B cell (primary cell): ENCODE measurements around the gene THADA. TPM values are rescaled to one million over a fixed set of nuclear protein-coding genes. Genes with fewer than 3 reads are reported as not detected.

Experiments
- ATAC-seq: fragments of 200-7000 bp; cut with Tn5 transposase; one replicate; pipeline ENCODE4 v1.10.0; 2021; ENCODE audit warnings: low read depth, mild to moderate bottlenecking, moderate number of reproducible peaks, moderate library complexity
- CTCF ChIA-PET: fragments of 350-600 bp; sonication (Branson Sonifier 250); formaldehyde crosslinking; loops from one replicate; lab custom pipeline; 2021; ENCODE audit warnings: antibody characterized with exemption, inconsistent platforms; lab: Charles Lee
- POLR2A ChIA-PET: fragments of 350-600 bp; sonication (Branson Sonifier 250); formaldehyde crosslinking; loops from one replicate; lab custom pipeline; 2021; ENCODE audit warnings: antibody characterized with exemption; lab: Charles Lee
- DNase-seq: peaks from one replicate; pipeline ENCODE4 v3.0.0; 2013
- H2AFZ ChIP-seq: 2 replicates; pipeline ENCODE4 v1.6.1; 2012; ENCODE audit warnings: mild to moderate bottlenecking, low read depth, low read length; ENCODE audit not compliant: insufficient read depth, poor library complexity, severe bottlenecking
- H3K27ac ChIP-seq, 2 donors: 1 replicate in 1 of 2; 2 replicates in 1 of 2; pipeline ENCODE4 v1.5.1; 2012 to 2013; ENCODE audit warnings: low read length in 2 of 2, mild to moderate bottlenecking in 2 of 2, moderate library complexity in 1 of 2
- H3K27me3 ChIP-seq, 4 experiments: fragments of 200-600 bp in 1 of 4; sonication (generic) in 1 of 4; replicated peaks in 1 of 4; 1 replicate in 2 of 4; 2 replicates in 2 of 4; pipeline versions ENCODE4 v1.6.1 to v1.7.0; 2013 to 2016; ENCODE audit warnings: low read length in 3 of 4, mild to moderate bottlenecking in 2 of 4, mixed read lengths in 1 of 4, moderate library complexity in 1 of 4; ENCODE audit not compliant: insufficient read depth in 4 of 4, control insufficient read depth in 3 of 4; ENCODE audit errors: control extremely low read depth in 1 of 4
- H3K36me3 ChIP-seq, 2 experiments: replicated peaks in 1 of 2; 1 replicate in 1 of 2; 2 replicates in 1 of 2; pipeline versions ENCODE4 v1.6.1 to v1.7.1; 2013; ENCODE audit warnings: low read length in 1 of 2; ENCODE audit not compliant: insufficient read depth in 2 of 2, control insufficient read depth in 1 of 2; ENCODE audit errors: control extremely low read depth in 1 of 2, extremely low read depth in 1 of 2
- H3K4me1 ChIP-seq, 2 donors: fragments of 200-600 bp in 1 of 2; sonication (generic) in 1 of 2; 1 replicate in 1 of 2; 2 replicates in 1 of 2; pipeline versions ENCODE4 v1.5.1 to v1.6.1; 2013 to 2017; ENCODE audit warnings: low read length in 2 of 2; ENCODE audit not compliant: control insufficient read depth in 2 of 2, insufficient read depth in 2 of 2
- H3K4me2 ChIP-seq: replicated peaks from 2 replicates; pipeline ENCODE3; 2012; ENCODE audit warnings: mild to moderate bottlenecking, low read depth, low read length; ENCODE audit not compliant: poor library complexity, severe bottlenecking
- H3K4me3 ChIP-seq, 5 experiments: fragments of 200-600 bp in 1 of 5; sonication (generic) in 1 of 5; 1 replicate in 3 of 5; 2 replicates in 2 of 5; pipeline versions ENCODE4 v1.5.1 to v1.7.0; 2011 to 2016; ENCODE audit warnings: low read length in 4 of 5, mild to moderate bottlenecking in 4 of 5, low read depth in 2 of 5, control low read depth in 1 of 5, moderate library complexity in 1 of 5; ENCODE audit not compliant: insufficient read depth in 1 of 5; ENCODE audit errors: control extremely low read depth in 1 of 5, extremely low read depth in 1 of 5
- H3K79me2 ChIP-seq: fragments of 200-600 bp; sonication (generic); one replicate; pipeline ENCODE4 v1.6.0; 2016; ENCODE audit warnings: low read length; ENCODE audit not compliant: control insufficient read depth, insufficient read depth
- H3K9ac ChIP-seq: fragments of 200-600 bp; sonication (generic); 2 replicates; pipeline ENCODE4 v1.6.1; 2017; ENCODE audit warnings: mild to moderate bottlenecking, low read length, moderate library complexity
- H3K9me3 ChIP-seq, 3 donors: one replicate each; pipeline versions ENCODE4 v1.6.1 to v1.7.1; 2013; ENCODE audit warnings: low read length in 2 of 3; ENCODE audit not compliant: control insufficient read depth in 2 of 3, insufficient read depth in 1 of 3; ENCODE audit errors: control extremely low read depth in 1 of 3
- H4K20me1 ChIP-seq: 2 replicates; pipeline ENCODE4 v1.6.0; 2012; ENCODE audit warnings: mild to moderate bottlenecking, low read length; ENCODE audit not compliant: insufficient read depth, control insufficient read depth, poor library complexity, severe bottlenecking
- H3K27ac Mint-ChIP-seq: one replicate; pipeline ENCODE4 v1.8.0; 2021; ENCODE audit warnings: mixed read lengths
- H3K27me3 Mint-ChIP-seq: one replicate; pipeline ENCODE4 v1.8.0; 2021; ENCODE audit warnings: mixed read lengths
- H3K4me1 Mint-ChIP-seq: one replicate; pipeline ENCODE4 v1.8.0; 2021; ENCODE audit warnings: mixed read lengths
- H3K4me3 Mint-ChIP-seq: one replicate; pipeline ENCODE4 v1.8.0; 2021; ENCODE audit warnings: mixed read lengths
- H3K9me3 Mint-ChIP-seq: one replicate; pipeline ENCODE4 v1.8.0; 2022; ENCODE audit warnings: mixed read lengths; ENCODE audit not compliant: insufficient read depth
- EZH2 ChIP-seq: IDR thresholded peaks from 2 replicates; pipeline ENCODE4 v1.6.1; 2012; ENCODE audit warnings: borderline replicate concordance, low read depth, mild to moderate bottlenecking, moderate library complexity, low read length; ENCODE audit not compliant: insufficient read depth, poor library complexity, severe bottlenecking
- WGBS: methylation state at CpG from one replicate; pipeline ENCODE4 v1.1.5; 2013; ENCODE audit warnings: missing lambda C conversion rate; ENCODE audit not compliant: insufficient coverage; 5-methylcytosine and 5-hydroxymethylcytosine counted together
- intact Hi-C: fragments of 100-400 bp; cut with micrococcal nuclease; formaldehyde crosslinking; loops from one replicate; pipeline ENCODE4 v1.10.0; 2022
- polyA plus RNA-seq: library from polyadenylated mRNA; depleted of rRNA; stranded (reverse); fragments of >200 nt; gene quantifications from 2 replicates; pipeline ENCODE4 v1.2.3, GENCODE V29; 2012
- total RNA-seq, 2 donors: library from RNA; stranded (reverse); fragments of 120-200 nt in 1 of 2; gene quantifications; 1 replicate in 1 of 2; 2 replicates in 1 of 2; pipeline versions ENCODE4 v1.2.3 to v1.2.4, GENCODE V29; 2013 to 2022
- TF ChIP-seq, protein P1 (sequence below): fragments of 200-600 bp; IDR thresholded peaks from one replicate; pipeline ENCODE4 v1.8.0; 2022; ENCODE audit warnings: antibody characterized with exemption, mild to moderate bottlenecking

THADA gene
- total and polyA plus RNA-seq, 2 donors (not counting 1 experiment from before 2014, with no cell fraction given): 17.6 to 48.5 TPM

DNA sequence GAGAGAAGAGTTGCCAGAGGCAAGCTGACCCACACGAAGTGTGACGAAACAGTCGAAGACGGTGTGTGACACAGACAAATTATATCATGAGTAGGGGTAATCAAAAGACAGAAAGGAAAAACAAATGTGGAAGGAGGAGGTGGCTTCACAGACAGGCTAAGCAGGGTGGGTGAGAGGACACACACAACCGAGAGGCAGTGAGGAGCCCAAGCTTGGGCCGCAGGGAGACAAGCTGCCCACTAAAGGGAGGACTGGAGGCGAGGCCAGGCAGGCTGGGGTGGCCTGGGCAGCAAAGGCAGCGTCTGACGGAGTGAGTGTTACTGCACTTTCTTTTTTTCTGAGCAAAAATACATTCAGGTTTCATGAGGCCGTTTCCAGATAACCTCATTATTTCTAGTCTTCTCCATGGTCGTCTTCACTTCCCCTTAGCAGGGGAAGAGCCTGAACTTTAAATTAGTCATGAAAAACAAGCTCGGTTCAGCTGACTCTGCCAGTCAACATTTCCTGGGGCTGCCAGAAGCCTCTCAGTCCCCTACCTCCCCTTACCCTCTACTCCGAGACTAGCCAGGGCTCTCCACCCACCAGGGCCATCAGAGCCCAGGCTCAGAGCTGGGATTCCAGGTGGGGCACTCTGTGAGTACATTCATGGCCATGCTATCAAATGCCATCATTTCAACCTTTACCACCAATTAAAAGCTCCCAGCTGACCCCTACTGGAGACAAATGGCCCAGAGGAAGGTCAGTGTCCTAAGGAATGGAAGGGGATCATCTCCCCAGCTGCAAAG lies 355.7 kb downstream of the THADA start:
- intact Hi-C loops: no loop called here
- ATAC-seq (peak; percentile 87), DNase-seq (peak; percentile 59)
- Histone ChIP-seq H3K9me3 (no peaks in the 10 kb centered on the region), H3K9ac (peak overlapping the region; percentile 34), H4K20me1 (no peaks in the 10 kb centered on the region), H3K4me3 (peak overlapping the region in 1 of 5 experiments; percentile 17), H3K36me3 (peaks cover 6 to 7% of the 10 kb centered on the region in 2 experiments), H3K4me1 (peaks cover 26 to 37% of the 10 kb centered on the region in 2 donors), H3K79me2 (no peaks in the 10 kb centered on the region), H2AFZ (peak overlapping the region; percentile 64), H3K4me2 (peak overlapping the region; percentile 64), H3K27me3 (no peaks in the 10 kb centered on the region), H3K27ac (peak overlapping the region; percentile 63 to 89)
- no peak for TF ChIP-seq EZH2
- TF ChIP-seq, protein P1, sequence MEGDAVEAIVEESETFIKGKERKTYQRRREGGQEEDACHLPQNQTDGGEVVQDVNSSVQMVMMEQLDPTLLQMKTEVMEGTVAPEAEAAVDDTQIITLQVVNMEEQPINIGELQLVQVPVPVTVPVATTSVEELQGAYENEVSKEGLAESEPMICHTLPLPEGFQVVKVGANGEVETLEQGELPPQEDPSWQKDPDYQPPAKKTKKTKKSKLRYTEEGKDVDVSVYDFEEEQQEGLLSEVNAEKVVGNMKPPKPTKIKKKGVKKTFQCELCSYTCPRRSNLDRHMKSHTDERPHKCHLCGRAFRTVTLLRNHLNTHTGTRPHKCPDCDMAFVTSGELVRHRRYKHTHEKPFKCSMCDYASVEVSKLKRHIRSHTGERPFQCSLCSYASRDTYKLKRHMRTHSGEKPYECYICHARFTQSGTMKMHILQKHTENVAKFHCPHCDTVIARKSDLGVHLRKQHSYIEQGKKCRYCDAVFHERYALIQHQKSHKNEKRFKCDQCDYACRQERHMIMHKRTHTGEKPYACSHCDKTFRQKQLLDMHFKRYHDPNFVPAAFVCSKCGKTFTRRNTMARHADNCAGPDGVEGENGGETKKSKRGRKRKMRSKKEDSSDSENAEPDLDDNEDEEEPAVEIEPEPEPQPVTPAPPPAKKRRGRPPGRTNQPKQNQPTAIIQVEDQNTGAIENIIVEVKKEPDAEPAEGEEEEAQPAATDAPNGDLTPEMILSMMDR: no peak
- H3K27ac Mint-ChIP-seq: peak overlapping the region; percentile 97
- H3K4me1 Mint-ChIP-seq: peaks cover 48% of the 10 kb centered on the region
- POLR2A ChIA-PET: interaction anchor here (1.0 to 1.6 kb wide), 4 partner anchors 11 to 106 kb away, joined by 4 to 9 read pairs (median 5); no protein-coding TSS in a partner anchor
- no peaks in the 10 kb centered on the region for H3K27me3 Mint-ChIP-seq
- CTCF ChIA-PET: interaction anchor here (0.7 to 5.0 kb wide), 12 partner anchors 11 to 408 kb away, joined by 3 to 51 read pairs (median 6); no protein-coding TSS in a partner anchor
- H3K4me3 Mint-ChIP-seq: peak overlapping the region; percentile 67
- H3K9me3 Mint-ChIP-seq: peaks cover 2% of the 10 kb centered on the region
- 60% methylated on average over 10 of the region's 13 CpGs for WGBS

DNA sequence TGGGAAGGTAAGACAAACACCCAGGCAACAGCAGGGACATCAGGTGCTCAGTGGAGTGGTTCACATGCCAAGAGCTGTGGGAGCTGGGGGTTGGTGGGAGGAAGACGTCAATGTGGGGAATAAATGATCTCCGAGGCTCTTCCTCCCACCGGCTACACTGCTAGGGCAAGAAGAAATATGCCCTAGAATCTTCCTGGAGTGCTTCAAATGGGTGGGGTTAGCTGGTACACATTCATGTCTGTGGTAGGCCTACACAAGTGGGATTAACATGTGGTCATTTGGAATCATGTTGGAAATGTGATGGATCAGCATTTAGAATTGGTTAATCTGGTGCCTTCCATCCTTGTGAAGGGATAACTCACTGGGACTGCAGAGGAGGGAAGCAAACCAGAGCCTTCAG lies 357.0 kb downstream of the THADA start:
- ChIA-PET POLR2A (interaction anchor here (1.2 kb wide), 1 partner anchor 9 kb away, joined by 4 read pairs; no protein-coding TSS in a partner anchor), CTCF (interaction anchor here (0.7 to 5.0 kb wide), 6 partner anchors 10 to 293 kb away, joined by 3 to 51 read pairs (median 10); no protein-coding TSS in a partner anchor)
- Histone ChIP-seq H4K20me1 (no peaks in the 10 kb centered on the region), H2AFZ (no peak overlapping the region), H3K4me1 (peaks cover 33 to 46% of the 10 kb centered on the region in 2 donors), H3K4me2 (no peak overlapping the region), H3K79me2 (no peaks in the 10 kb centered on the region), H3K27me3 (no peaks in the 10 kb centered on the region), H3K4me3 (no peak overlapping the region), H3K27ac (peak overlapping the region in 1 of 2 donors; percentile 43), H3K9me3 (no peaks in the 10 kb centered on the region), H3K36me3 (no peaks in the 10 kb centered on the region), H3K9ac (no peak overlapping the region)
- 100% methylated on average over 3 of the region's 3 CpGs for WGBS
- no peak for TF ChIP-seq EZH2
- TF ChIP-seq, protein P1: no peak
- no peak overlapping the region for H3K4me3 Mint-ChIP-seq
- H3K27me3 Mint-ChIP-seq: no peaks in the 10 kb centered on the region
- peaks cover 2% of the 10 kb centered on the region for H3K9me3 Mint-ChIP-seq
- DNase-seq (no peak), ATAC-seq (no peak)
- H3K27ac Mint-ChIP-seq: peak overlapping the region; percentile 97
- peaks cover 56% of the 10 kb centered on the region for H3K4me1 Mint-ChIP-seq
- intact Hi-C loops: no loop called here
